HG02943 (cell line): ENCODE results near the gene TCEA3.

Experiments
- ATAC-seq: cut with Tn5 transposase; IDR thresholded peaks from one replicate; pipeline ENCODE4 v1.9.1; 2021; ENCODE audit warnings: mild to moderate bottlenecking, low read depth, moderate library complexity; ENCODE audit not compliant: unreplicated experiment

TCEA3 gene

GRCh38 chr1:23370330-23370708 lies 54.2 kb downstream of the TCEA3 start:
- no peak for ATAC-seq

- no peak for ATAC-seq
These were observed 55.1 kb downstream of the TCEA3 start, which contains the start of gene ZNF436 for GRCh38 chr1:23369335-23370013. TSS of gene ZNF436 (minus strand) at chr1:23369836. CDS start at chr1:23368005, 1,831 bp downstream.

- ATAC-seq: peak; percentile 76
These were observed 55.8 kb downstream of the TCEA3 start for GRCh38 chr1:23368562-23369334.

- ATAC-seq: peak; percentile 88
These were observed 56.6 kb downstream of the TCEA3 start for GRCh38 chr1:23367791-23368561.

GRCh38 chr1:23367451-23367790 lies 57.1 kb downstream of the TCEA3 start:
- ATAC-seq: no peak

GRCh38 chr1:23366598-23366997 lies 58.0 kb downstream of the TCEA3 start:
- ATAC-seq: no peak

GRCh38 chr1:23366146-23366545 lies 58.4 kb downstream of the TCEA3 start:
- no peak for ATAC-seq

GRCh38 chr1:23362218-23362713 lies 62.3 kb downstream of the TCEA3 start:
- ATAC-seq: no peak

- no peak for ATAC-seq
These were observed 66.2 kb downstream of the TCEA3 start for GRCh38 chr1:23358310-23358875.

GRCh38 chr1:23357138-23357908 lies 67.2 kb downstream of the TCEA3 start:
- ATAC-seq: no peak

- no peak for ATAC-seq
These were observed 67.9 kb downstream of the TCEA3 start for GRCh38 chr1:23356471-23357137.

GRCh38 chr1:23354245-23354644 lies 70.3 kb downstream of the TCEA3 start:
- no peak for ATAC-seq

GRCh38 chr1:23352096-23352695 lies 72.4 kb downstream of the TCEA3 start:
- ATAC-seq: no peak

- ATAC-seq: no peak
These were observed 78.6 kb downstream of the TCEA3 start for GRCh38 chr1:23345920-23346319.

- no peak for ATAC-seq
These were observed 79.5 kb downstream of the TCEA3 start for GRCh38 chr1:23344987-23345472.

- peak; percentile 96 for ATAC-seq
These were observed 80.2 kb downstream of the TCEA3 start, which contains the start of gene HNRNPR for GRCh38 chr1:23344111-23344986. TSS of gene HNRNPR (minus strand) at chr1:23344284. CDS start at chr1:23341008, 3,276 bp downstream.

GRCh38 chr1:23343221-23344110 lies 81.1 kb downstream of the TCEA3 start:
- ATAC-seq: no peak
